A549 (cell line): ENCODE data around the gene LCN1. TPM values are rescaled to one million over a fixed set of nuclear protein-coding genes. Genes with fewer than 3 reads are reported as not detected.

ENCODE experiments used
- ATAC-seq, 2 experiments: fragments of 200-7000 bp in 1 of 2; fragments of >200 bp in 1 of 2; cut with Nextera tagmentation in 1 of 2; cut with Tn5 transposase in 1 of 2; 3 replicates each; pipeline versions ENCODE4 v1.8.0 to v1.9.1; 2018 to 2020; ENCODE audit warnings: mild to moderate bottlenecking in 1 of 2, moderate library complexity in 1 of 2
- CTCF ChIA-PET: fragments of 300-600 bp; sonication (Branson Sonifier 250); formaldehyde crosslinking; extraction: SDS; loops from one replicate; lab custom pipeline; 2021; ENCODE audit warnings: antibody characterized with exemption, inconsistent platforms; lab: Yijun Ruan, JAX
- POLR2A ChIA-PET: fragments of 350-600 bp; formaldehyde crosslinking; extraction: SDS; loops from one replicate; lab custom pipeline; 2021; ENCODE audit warnings: antibody characterized with exemption, inconsistent platforms; lab: Yijun Ruan, JAX
- DNase-seq, 2 experiments: peaks; one replicate each; pipeline versions ENCODE4 v3.0.0 to v3.0.0-alpha.2; 2011 to 2016; ENCODE audit warnings: low read depth in 1 of 2, low spot score in 1 of 2
- FAIRE-seq: peaks from 2 replicates; lab custom pipeline; 2011; peaks lifted over from hg19 to GRCh38; lab: Jason Lieb, UNC
- H3K27ac ChIP-seq, 2 experiments: fragments of >200 bp; sonication (Bioruptor Twin); formaldehyde crosslinking; 3 replicates each; pipeline ENCODE4 v1.5.1; 2016 to 2017
- H3K4me1 ChIP-seq: fragments of >200 bp; sonication (Bioruptor Twin); formaldehyde crosslinking; 3 replicates; pipeline ENCODE4 v1.6.1; 2016
- H3K4me2 ChIP-seq: fragments of >200 bp; sonication (Bioruptor Twin); formaldehyde crosslinking; 3 replicates; pipeline ENCODE4 v1.6.1; 2016
- H3K4me3 ChIP-seq: fragments of >200 bp; sonication (Bioruptor Twin); formaldehyde crosslinking; 3 replicates; pipeline ENCODE4 v1.5.1; 2016
- H3K9me3 ChIP-seq: fragments of >200 bp; sonication (Bioruptor Twin); formaldehyde crosslinking; 3 replicates; pipeline ENCODE4 v1.6.1; 2016
- ATOH8 ChIP-seq: fragments of 250-450 bp; sonication (Bioruptor Pico); IDR thresholded peaks from 2 replicates; pipeline ENCODE4 v1.5.0; 2020; ENCODE audit warnings: low read depth, mild to moderate bottlenecking, moderate library complexity
- CBX2 ChIP-seq: fragments of 200-600 bp; sonication (generic); IDR thresholded peaks from 2 replicates; pipeline ENCODE4 v1.6.1; 2016; ENCODE audit warnings: low read depth, mild to moderate bottlenecking, borderline replicate concordance
- EHF ChIP-seq: fragments of 250-450 bp; sonication (Bioruptor Pico); IDR thresholded peaks from 2 replicates; pipeline ENCODE4 v1.5.0; 2020; ENCODE audit warnings: mild to moderate bottlenecking
- EP300 ChIP-seq, 2 experiments: fragments of >200 bp; sonication (Bioruptor Twin); formaldehyde crosslinking; IDR thresholded peaks; 2 replicates in 1 of 2; 3 replicates in 1 of 2; pipeline ENCODE4 v1.6.1; 2016 to 2017
- FOSL2 ChIP-seq, 2 experiments: fragments of 450-650 bp in 1 of 2; fragments of >200 bp in 1 of 2; sonication (Bioruptor Twin) in 1 of 2; formaldehyde crosslinking; IDR thresholded peaks; 2 replicates each; pipeline versions ENCODE4 v1.5.0 to v1.6.1; 2016 to 2020; ENCODE audit warnings: mild to moderate bottlenecking in 1 of 2, moderate library complexity in 1 of 2
- FOXS1 ChIP-seq: fragments of 250-450 bp; sonication (Bioruptor Pico); IDR thresholded peaks from 2 replicates; pipeline ENCODE4 v1.5.0; 2020; ENCODE audit warnings: mild to moderate bottlenecking, moderate library complexity
- GATA3 ChIP-seq: IDR thresholded peaks from 2 replicates; pipeline ENCODE4 v1.6.1; 2012; ENCODE audit warnings: borderline replicate concordance
- HDAC2 ChIP-seq: fragments of 200-600 bp; sonication (generic); IDR thresholded peaks from 2 replicates; pipeline ENCODE4 v1.6.1; 2016
- HEYL ChIP-seq: fragments of 250-450 bp; sonication (Bioruptor Pico); IDR thresholded peaks from 2 replicates; pipeline ENCODE4 v1.8.0; 2021; ENCODE audit warnings: mild to moderate bottlenecking, moderate library complexity
- HOXA7 ChIP-seq: fragments of 250-450 bp; sonication (Bioruptor Pico); IDR thresholded peaks from 2 replicates; pipeline ENCODE4 v1.5.0; 2020; ENCODE audit warnings: mild to moderate bottlenecking, moderate library complexity
- HOXB5 ChIP-seq: fragments of 250-450 bp; sonication (Bioruptor Pico); IDR thresholded peaks from 2 replicates; pipeline ENCODE4 v1.5.0; 2020; ENCODE audit warnings: mild to moderate bottlenecking, moderate library complexity
- KDM5A ChIP-seq: fragments of 200-600 bp; sonication (generic); IDR thresholded peaks from 2 replicates; pipeline ENCODE4 v1.6.1; 2016; ENCODE audit warnings: antibody characterized with exemption, mild to moderate bottlenecking
- NPAS2 ChIP-seq: fragments of 250-450 bp; sonication (Bioruptor Pico); IDR thresholded peaks from 2 replicates; pipeline ENCODE4 v1.8.0; 2022; ENCODE audit warnings: mild to moderate bottlenecking, moderate library complexity, borderline replicate concordance
- POLR2AphosphoS2 ChIP-seq: conservative IDR thresholded peaks from 2 replicates; pipeline ENCODE4 v1.6.1; 2012; ENCODE audit warnings: low read length, improper control_type of control experiment, inconsistent platforms
- RAD21 ChIP-seq, 2 experiments: fragments of >200 bp in 1 of 2; sonication (Bioruptor Twin) in 1 of 2; formaldehyde crosslinking in 1 of 2; IDR thresholded peaks in 1 of 2; conservative IDR thresholded peaks in 1 of 2; 2 replicates in 1 of 2; 3 replicates in 1 of 2; pipeline ENCODE4 v1.6.1; 2012 to 2018; ENCODE audit warnings: inconsistent platforms in 1 of 2
- RARB ChIP-seq: fragments of 250-450 bp; sonication (Bioruptor Pico); IDR thresholded peaks from 2 replicates; pipeline ENCODE4 v1.8.0; 2021; ENCODE audit warnings: mild to moderate bottlenecking, moderate library complexity
- RCOR1 ChIP-seq: fragments of 150-350 bp; IDR thresholded peaks from 2 replicates; pipeline ENCODE4 v1.6.1; 2014; ENCODE audit warnings: antibody characterized with exemption, low read length, low read depth
- ZFP36 ChIP-seq: fragments of 450-650 bp; IDR thresholded peaks from 2 replicates; pipeline ENCODE4 v1.6.1; 2014; ENCODE audit warnings: borderline replicate concordance; ENCODE audit not compliant: partially characterized antibody
- ZNF302 ChIP-seq: fragments of 250-450 bp; sonication (Bioruptor Pico); IDR thresholded peaks from 2 replicates; pipeline ENCODE4 v1.9.0; 2021; ENCODE audit warnings: inconsistent platforms, mild to moderate bottlenecking, moderate library complexity
- ZSCAN20 ChIP-seq: fragments of 250-450 bp; sonication (Bioruptor Pico); IDR thresholded peaks from 2 replicates; pipeline ENCODE4 v1.8.0; 2022; ENCODE audit warnings: mild to moderate bottlenecking, moderate library complexity
- WGBS: methylation state at CpG from one replicate; pipeline ENCODE4 v1.1.6; 2017; ENCODE audit errors: missing lambda C conversion rate; 5-methylcytosine and 5-hydroxymethylcytosine counted together
- polyA plus RNA-seq, 4 experiments: library from polyadenylated mRNA; depleted of rRNA in 3 of 4; stranded (reverse); fragments of >200 nt; fragmentation: RNase III in 1 of 4; extraction: RNeasy Plus Mini Kit Qiagen cat#74134 plus additional on column Dnase treatment in 1 of 4; gene quantifications; 2 replicates in 3 of 4; 3 replicates in 1 of 4; pipeline ENCODE4 v1.2.3, GENCODE V29; 2011 to 2017
- TF ChIP-seq, protein P1 (sequence below): fragments of 150-350 bp; IDR thresholded peaks from 2 replicates; pipeline ENCODE4 v1.6.1; 2014; ENCODE audit warnings: low read depth, mild to moderate bottlenecking, low read length
- TF ChIP-seq, protein P2 (sequence below): fragments of >200 bp; sonication (Bioruptor Twin); formaldehyde crosslinking; IDR thresholded peaks from 3 replicates; pipeline ENCODE4 v1.5.1; 2016

The LCN1 gene
- polyA plus RNA-seq, 2 of the 4 experiments (the other 2 are of a cell fraction), result not detected

DNA sequence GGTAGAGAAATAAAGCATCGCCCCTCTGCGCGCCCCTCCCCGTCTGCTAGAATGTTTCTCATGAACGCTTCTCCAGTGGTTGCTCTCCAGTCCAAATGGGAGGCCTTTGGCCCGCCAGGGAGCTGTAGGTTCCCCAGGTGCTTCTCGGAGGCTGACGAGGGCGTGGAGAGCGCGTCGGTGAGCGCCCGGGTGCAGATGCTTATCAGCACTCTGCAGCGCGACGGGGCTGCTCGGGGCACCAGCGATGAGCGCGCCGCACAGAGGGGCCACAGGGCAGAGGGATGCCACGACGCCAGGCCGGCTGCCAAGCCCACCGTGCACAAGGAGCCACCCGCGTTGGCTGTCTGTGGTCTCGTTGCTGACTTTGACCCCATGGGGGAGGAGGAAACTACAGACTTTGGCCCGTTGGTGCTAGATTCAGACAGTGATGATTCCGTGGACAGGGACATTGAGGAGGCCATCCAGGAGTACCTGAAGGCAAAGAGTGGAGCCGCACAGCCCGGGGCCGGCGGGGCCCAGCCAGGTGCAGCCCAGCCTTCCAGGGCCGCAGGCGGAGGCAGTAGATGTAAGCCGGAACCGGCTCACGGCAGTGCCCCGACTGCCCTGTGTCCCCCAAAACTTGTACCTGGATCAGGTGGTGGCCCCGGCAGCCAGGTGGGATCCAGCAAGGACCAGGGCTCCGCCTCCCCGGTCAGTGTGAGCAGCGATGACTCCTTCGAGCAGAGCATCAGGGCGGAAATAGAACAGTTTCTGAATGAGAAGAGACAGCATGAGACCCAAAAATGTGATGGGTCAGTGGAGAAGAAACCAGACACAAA lies 36.6 kb upstream of the LCN1 start:
- no peaks in the 10 kb centered on the region for H3K9me3 ChIP-seq
- no peak for DNase-seq
- ChIA-PET POLR2A (no interaction called here), CTCF (interaction anchor here (0.7 to 5.1 kb wide), 5 partner anchors 10 to 44 kb away, joined by 3 to 24 read pairs (median 13); partner anchors contain the start of gene MRPS2)
- 95% methylated on average over 45 of the region's 47 CpGs for WGBS
- no peak for FAIRE-seq
- no peak overlapping the region for H3K4me3 ChIP-seq
- H3K27ac ChIP-seq, result no peak overlapping the region
- no peak for ATAC-seq
- H3K4me2 ChIP-seq, result no peak overlapping the region
- H3K4me1 ChIP-seq, result peaks cover 13% of the 10 kb centered on the region
- TF ChIP-seq RCOR1, result no peak
- TF ChIP-seq EHF, result no peak
- TF ChIP-seq ZFP36, result no peak
- no peak for TF ChIP-seq NPAS2
- TF ChIP-seq ATOH8 (CRISPR knock-in tag), result no peak
- TF ChIP-seq HDAC2, result no peak
- no peak for TF ChIP-seq FOSL2 (IDR thresholded peaks at IDR 0.05)
- no peak for TF ChIP-seq FOSL2 (CRISPR knock-in tag; IDR thresholded peaks at IDR 0.05)
- TF ChIP-seq HOXA7, result no peak
- TF ChIP-seq RAD21 (conservative IDR thresholded peaks at IDR 0.05 in 1 of 2, IDR thresholded peaks at IDR 0.05 in 1 of 2), result no peak
- no peak for TF ChIP-seq GATA3
- no peak for TF ChIP-seq EP300 (IDR thresholded peaks at IDR 0.05)
- TF ChIP-seq, protein P1, sequence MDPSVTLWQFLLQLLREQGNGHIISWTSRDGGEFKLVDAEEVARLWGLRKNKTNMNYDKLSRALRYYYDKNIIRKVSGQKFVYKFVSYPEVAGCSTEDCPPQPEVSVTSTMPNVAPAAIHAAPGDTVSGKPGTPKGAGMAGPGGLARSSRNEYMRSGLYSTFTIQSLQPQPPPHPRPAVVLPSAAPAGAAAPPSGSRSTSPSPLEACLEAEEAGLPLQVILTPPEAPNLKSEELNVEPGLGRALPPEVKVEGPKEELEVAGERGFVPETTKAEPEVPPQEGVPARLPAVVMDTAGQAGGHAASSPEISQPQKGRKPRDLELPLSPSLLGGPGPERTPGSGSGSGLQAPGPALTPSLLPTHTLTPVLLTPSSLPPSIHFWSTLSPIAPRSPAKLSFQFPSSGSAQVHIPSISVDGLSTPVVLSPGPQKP, result no peak
- no peak for TF ChIP-seq KDM5A
- no peak for TF ChIP-seq POLR2AphosphoS2
- no peak for TF ChIP-seq FOXS1 (CRISPR knock-in tag)
- no peak for TF ChIP-seq RARB
- no peak for TF ChIP-seq CBX2
- no peak for TF ChIP-seq ZSCAN20 (CRISPR knock-in tag)
- TF ChIP-seq ZNF302, result no peak
- TF ChIP-seq, all 56 proteins: peak for 0

DNA sequence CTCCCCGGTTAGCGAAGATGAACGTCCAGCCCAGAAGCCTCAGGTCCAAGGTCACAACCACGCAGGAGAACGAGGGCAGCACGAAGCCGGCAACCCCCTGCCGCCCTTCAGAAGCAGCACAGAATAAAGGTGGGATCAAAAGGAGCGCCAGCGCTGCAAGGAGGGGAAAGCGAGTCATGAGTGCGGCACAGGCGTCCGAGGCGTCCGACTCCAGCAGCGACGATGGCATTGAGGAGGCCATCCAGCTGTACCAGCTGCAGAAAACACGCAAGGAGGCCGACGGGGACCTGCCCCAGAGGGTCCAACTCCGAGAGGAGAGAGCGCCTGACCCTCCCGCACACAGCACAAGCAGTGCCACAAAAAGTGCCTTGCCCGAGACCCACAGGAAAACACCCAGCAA lies 35.9 kb upstream of the LCN1 start:
- no peak overlapping the region for H3K4me2 ChIP-seq
- TF ChIP-seq ZNF302 (no peak), HOXB5 (no peak), RARB (no peak), ATOH8 (CRISPR knock-in tag) (no peak), HEYL (CRISPR knock-in tag) (no peak), POLR2AphosphoS2 (no peak)
- TF ChIP-seq, protein P2, sequence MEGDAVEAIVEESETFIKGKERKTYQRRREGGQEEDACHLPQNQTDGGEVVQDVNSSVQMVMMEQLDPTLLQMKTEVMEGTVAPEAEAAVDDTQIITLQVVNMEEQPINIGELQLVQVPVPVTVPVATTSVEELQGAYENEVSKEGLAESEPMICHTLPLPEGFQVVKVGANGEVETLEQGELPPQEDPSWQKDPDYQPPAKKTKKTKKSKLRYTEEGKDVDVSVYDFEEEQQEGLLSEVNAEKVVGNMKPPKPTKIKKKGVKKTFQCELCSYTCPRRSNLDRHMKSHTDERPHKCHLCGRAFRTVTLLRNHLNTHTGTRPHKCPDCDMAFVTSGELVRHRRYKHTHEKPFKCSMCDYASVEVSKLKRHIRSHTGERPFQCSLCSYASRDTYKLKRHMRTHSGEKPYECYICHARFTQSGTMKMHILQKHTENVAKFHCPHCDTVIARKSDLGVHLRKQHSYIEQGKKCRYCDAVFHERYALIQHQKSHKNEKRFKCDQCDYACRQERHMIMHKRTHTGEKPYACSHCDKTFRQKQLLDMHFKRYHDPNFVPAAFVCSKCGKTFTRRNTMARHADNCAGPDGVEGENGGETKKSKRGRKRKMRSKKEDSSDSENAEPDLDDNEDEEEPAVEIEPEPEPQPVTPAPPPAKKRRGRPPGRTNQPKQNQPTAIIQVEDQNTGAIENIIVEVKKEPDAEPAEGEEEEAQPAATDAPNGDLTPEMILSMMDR, result no peak
- TF ChIP-seq, all 56 proteins: peak for 0
- FAIRE-seq (no peak), ATAC-seq (no peak), DNase-seq (no peak)
- H3K27ac ChIP-seq, result no peak overlapping the region
- H3K4me3 ChIP-seq, result no peak overlapping the region
- WGBS, result 93% methylated on average over 25 of the region's 25 CpGs
- H3K9me3 ChIP-seq, result no peaks in the 10 kb centered on the region
- H3K4me1 ChIP-seq, result peaks cover 13% of the 10 kb centered on the region
- ChIA-PET POLR2A (no interaction called here), CTCF (interaction anchor here (1.0 to 4.0 kb wide), 3 partner anchors 19 to 72 kb away, joined by 4 to 20 read pairs (median 5); no protein-coding TSS in a partner anchor)
